Psoas muscle (tissue), 8 donors: ENCODE measurements around the gene TMEM31. TPM values are rescaled to one million over a fixed set of nuclear protein-coding genes. Genes with fewer than 3 reads are reported as not detected.

ENCODE experiments used
- ATAC-seq, 4 donors: fragments of 200-7000 bp; cut with Tn5 transposase; one replicate each; pipeline ENCODE4 v1.9.1; 2020; ENCODE audit warnings: moderate library complexity in 3 of 4, mild to moderate bottlenecking in 2 of 4
- DNase-seq, 2 donors: peaks; one replicate each; pipeline ENCODE4 v3.0.0-alpha.2; 2020
- H3K27ac ChIP-seq: fragments of 200-600 bp; one replicate; pipeline ENCODE4 v1.8.0; 2022
- H3K27me3 ChIP-seq, 3 donors: fragments of 200-600 bp in 1 of 3; one replicate each; pipeline versions ENCODE4 v1.6.1 to v1.8.0; 2013 to 2022; ENCODE audit warnings: low read length in 2 of 3, mild to moderate bottlenecking in 2 of 3, moderate library complexity in 1 of 3; ENCODE audit not compliant: insufficient read depth in 3 of 3
- H3K36me3 ChIP-seq, 2 donors: fragments of 200-600 bp in 1 of 2; one replicate each; pipeline versions ENCODE4 v1.6.1 to v1.8.0; 2013 to 2022; ENCODE audit warnings: low read depth in 1 of 2, mild to moderate bottlenecking in 1 of 2, moderate library complexity in 1 of 2; ENCODE audit not compliant: insufficient read depth in 1 of 2
- H3K4me1 ChIP-seq: fragments of 200-600 bp; one replicate; pipeline ENCODE4 v1.8.0; 2022
- H3K4me3 ChIP-seq: fragments of 200-600 bp; one replicate; pipeline ENCODE4 v1.8.0; 2022; ENCODE audit warnings: mild to moderate bottlenecking
- H3K9me3 ChIP-seq: fragments of 200-600 bp; one replicate; pipeline ENCODE4 v1.8.0; 2022
- WGBS, 3 donors: extraction: QIAGEN DNeasy Blood & Tissue Kit; methylation state at CpG; one replicate each; pipeline versions ENCODE4 v1.1.6 to v1.1.7; 2013; 5-methylcytosine and 5-hydroxymethylcytosine counted together
- intact Hi-C, 2 donors: fragments of 100-400 bp; cut with DNase I; formaldehyde crosslinking; loops; one replicate each; pipeline versions ENCODE4 v1.11.0 to v1.14.2; 2022
- polyA plus RNA-seq, 3 donors: library from polyadenylated mRNA; stranded (reverse); fragments of 200-250 nt; gene quantifications; one replicate each; pipeline ENCODE4 v1.2.3, GENCODE V29; 2013
- total RNA-seq, 4 donors: library from RNA; stranded (reverse); fragmentation: NEBNext Ultra II Directional in 2 of 4; extraction: Animal tissue kit (Norgen Biotek cat#: 25700) in 2 of 4; gene quantifications; one replicate each; pipeline versions ENCODE4 v1.2.1 to v1.2.4, GENCODE V29; 2021 to 2023
- TF ChIP-seq, protein P1 (sequence below): fragments of 200-600 bp; IDR thresholded peaks from one replicate; pipeline ENCODE4 v1.8.0; 2022; ENCODE audit warnings: antibody characterized with exemption
- donor health status: healthy with polysubstance abuse.
- donor health status: DM: no; HTN: no; CAD: no; lungs with moderate emphysema.
- donor health status: Bipolar disorder and iron deficiency.
- donor health status: healthy.
- donor health status: DM: yes; HTN: yes; CAD: no.
- donor health status: DM: no; HTN: no; CAD: no.
- donor health status: DM: no; HTN: no; CAD: no.
- donor health status: DM: yes; HTN: yes; CAD: no.

The TMEM31 gene
- total and polyA plus RNA-seq, 7 donors = 0.09 TPM; not detected in 6

DNA sequence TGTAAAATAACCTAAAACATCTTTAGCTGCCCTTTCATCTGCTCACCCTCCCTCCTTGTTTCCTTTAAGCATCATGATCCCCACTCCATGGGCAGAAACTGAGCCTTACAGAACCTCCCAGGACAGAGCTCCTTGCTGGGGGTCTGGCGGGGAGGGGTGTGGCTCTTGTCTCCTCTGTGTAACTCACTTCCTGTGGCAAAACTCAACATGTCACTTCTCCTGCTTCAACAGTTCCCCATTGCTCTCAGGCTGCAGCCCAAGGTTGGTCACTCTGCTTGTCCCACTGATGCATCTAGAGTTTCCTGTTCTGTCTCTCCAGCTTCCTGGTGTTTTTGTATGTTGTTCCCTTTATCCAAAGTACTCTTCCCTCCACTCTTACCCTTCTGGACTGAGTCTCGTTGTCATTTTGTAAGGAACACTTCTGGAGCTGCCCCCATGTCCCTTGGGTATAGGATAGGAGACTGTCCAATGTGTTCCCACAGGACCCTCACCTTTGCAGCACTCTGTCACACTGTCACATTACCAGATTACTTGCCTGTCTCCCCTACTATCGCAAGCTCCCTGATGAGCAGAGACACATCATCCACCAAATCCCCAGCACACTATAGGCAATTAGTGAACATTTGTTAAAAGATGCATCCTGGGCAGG is 19.6 kb downstream of the TMEM31 start:
- peaks cover 0 to 53% (median 0%) of the 10 kb centered on the region in 3 donors for H3K27me3 ChIP-seq
- ATAC-seq = no peak
- intact Hi-C loops = no loop called here

DNA sequence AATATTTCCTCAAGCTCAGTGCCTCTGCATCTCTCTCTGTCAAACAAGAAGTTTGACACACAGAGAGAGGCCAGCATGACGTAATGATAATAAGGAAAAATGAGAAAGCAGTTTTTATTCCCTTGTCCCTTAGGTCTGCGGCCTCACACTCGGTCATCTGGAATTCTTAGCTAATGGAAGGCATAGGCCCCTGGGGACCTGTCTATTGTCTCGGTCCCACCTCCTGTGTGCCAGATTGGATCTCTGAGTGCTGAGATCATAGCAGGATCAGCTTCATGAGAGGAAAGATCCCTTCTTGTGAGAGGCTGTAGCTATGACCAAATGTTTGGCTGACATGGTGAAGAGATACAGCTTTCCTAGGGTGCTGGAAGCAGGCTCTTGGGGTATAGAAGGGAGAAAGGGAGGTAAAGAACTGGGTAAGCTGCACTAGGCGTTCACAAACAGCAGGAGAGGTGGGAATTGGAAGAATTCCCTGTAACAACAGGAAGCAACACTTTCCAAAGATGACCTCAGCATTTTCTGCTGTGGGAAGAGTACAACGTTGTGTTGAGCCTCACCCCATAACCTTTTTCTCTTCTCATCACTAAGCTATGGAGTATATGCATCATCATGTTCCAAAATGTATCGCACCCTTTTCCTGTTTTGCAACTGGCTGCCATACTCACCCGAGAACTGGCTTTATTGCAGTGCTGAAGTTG is 20.2 kb downstream of the TMEM31 start:
- intact Hi-C loops = no loop called here
- no peaks in the 10 kb centered on the region for H3K36me3 ChIP-seq

More for the DNA sequence above, 19.6 kb downstream of the TMEM31 start:
- Histone ChIP-seq H3K9me3 (no peaks in the 10 kb centered on the region), H3K36me3 (no peaks in the 10 kb centered on the region), H3K4me1 (no peaks in the 10 kb centered on the region), H3K4me3 (no peak overlapping the region), H3K27ac (no peak overlapping the region)
- 50 to 61% (median 56%) methylated on average over 3 of the region's 3 CpGs for WGBS, 3 donors
- TF ChIP-seq, protein P1, sequence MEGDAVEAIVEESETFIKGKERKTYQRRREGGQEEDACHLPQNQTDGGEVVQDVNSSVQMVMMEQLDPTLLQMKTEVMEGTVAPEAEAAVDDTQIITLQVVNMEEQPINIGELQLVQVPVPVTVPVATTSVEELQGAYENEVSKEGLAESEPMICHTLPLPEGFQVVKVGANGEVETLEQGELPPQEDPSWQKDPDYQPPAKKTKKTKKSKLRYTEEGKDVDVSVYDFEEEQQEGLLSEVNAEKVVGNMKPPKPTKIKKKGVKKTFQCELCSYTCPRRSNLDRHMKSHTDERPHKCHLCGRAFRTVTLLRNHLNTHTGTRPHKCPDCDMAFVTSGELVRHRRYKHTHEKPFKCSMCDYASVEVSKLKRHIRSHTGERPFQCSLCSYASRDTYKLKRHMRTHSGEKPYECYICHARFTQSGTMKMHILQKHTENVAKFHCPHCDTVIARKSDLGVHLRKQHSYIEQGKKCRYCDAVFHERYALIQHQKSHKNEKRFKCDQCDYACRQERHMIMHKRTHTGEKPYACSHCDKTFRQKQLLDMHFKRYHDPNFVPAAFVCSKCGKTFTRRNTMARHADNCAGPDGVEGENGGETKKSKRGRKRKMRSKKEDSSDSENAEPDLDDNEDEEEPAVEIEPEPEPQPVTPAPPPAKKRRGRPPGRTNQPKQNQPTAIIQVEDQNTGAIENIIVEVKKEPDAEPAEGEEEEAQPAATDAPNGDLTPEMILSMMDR = no peak
- no peak for DNase-seq

DNA sequence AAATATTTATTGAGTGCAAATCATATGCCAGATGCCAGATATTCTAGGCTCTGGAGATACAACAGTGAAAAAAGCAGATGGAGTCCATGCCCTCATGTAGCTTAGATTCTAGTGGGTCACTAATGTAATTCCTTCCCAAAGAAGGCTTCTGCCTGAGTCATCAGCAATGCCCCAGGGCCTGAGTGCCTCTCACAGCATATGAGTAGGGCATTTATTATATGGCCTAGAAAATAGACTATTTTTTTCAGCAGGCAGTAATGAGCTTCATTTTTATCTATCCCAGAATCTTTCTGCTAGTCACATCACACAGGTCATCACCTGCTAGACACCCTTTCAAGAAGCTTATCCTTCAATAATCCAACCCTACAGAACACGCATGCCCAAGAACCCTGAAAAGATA is 22.3 kb downstream of the TMEM31 start:
- ATAC-seq (no peak), DNase-seq (no peak)
- intact Hi-C loops = no loop called here

More for the DNA sequence above, 20.2 kb downstream of the TMEM31 start:
- TF ChIP-seq, protein P1 = no peak
- Histone ChIP-seq H3K9me3 (no peaks in the 10 kb centered on the region), H3K4me3 (no peak overlapping the region), H3K4me1 (no peaks in the 10 kb centered on the region), H3K27me3 (peaks cover 0 to 58% (median 0%) of the 10 kb centered on the region in 3 donors), H3K27ac (peak overlapping the region; percentile 5)
- peak; percentile 13 to 60 (median 38) for ATAC-seq
- no peak for DNase-seq
- 32 to 36% (median 34%) methylated on average over 8 of the region's 8 CpGs for WGBS, 3 donors

DNA sequence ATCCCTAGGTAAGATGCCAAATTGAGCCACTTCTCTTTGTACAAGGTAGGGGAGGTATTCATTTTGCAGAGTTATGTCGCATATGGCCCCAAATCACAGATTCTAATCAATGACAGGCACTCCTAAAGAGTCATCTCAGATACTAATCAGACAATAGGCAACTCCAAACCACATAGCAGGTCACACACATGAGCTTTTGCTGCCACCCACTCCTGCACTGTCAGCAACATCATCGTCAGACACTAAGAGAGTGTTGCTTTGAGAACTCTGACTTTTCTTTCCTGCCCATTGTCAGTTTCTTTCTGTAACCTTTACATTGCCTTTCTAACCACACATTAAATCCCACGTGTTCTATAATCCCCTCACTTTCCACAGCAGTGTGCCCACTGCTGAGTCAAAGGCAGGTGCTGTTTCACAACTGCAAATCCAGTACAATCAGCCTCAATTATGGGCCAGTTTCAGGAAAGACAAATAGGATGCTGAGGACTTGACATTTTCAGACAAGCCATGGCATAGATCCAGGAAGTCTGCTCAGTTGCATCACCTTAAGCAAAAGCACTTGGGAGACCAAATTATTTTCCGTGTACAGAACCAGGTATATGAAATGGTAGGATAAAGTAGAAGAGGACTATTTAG is 23.5 kb downstream of the TMEM31 start:
- TF ChIP-seq, protein P1 = no peak
- H3K9me3 ChIP-seq = no peaks in the 10 kb centered on the region
- H3K27ac ChIP-seq = no peak overlapping the region
- H3K36me3 ChIP-seq = no peaks in the 10 kb centered on the region
- DNase-seq (no peak), ATAC-seq (no peak)
- no peak overlapping the region for H3K4me3 ChIP-seq
- H3K27me3 ChIP-seq = peaks cover 0 to 57% (median 0%) of the 10 kb centered on the region in 3 donors
- no peaks in the 10 kb centered on the region for H3K4me1 ChIP-seq
- intact Hi-C loops = no loop called here
- WGBS, 3 donors = 51 to 70% (median 67%) methylated on average over 4 of the region's 4 CpGs

More for the DNA sequence above, 22.3 kb downstream of the TMEM31 start:
- H3K27me3 ChIP-seq = peaks cover 0 to 60% (median 0%) of the 10 kb centered on the region in 3 donors
- no peaks in the 10 kb centered on the region for H3K36me3 ChIP-seq
- WGBS, 3 donors = 86 to 98% (median 94%) methylated on average over 1 of the region's 1 CpG
- no peak overlapping the region for H3K4me3 ChIP-seq
- no peaks in the 10 kb centered on the region for H3K4me1 ChIP-seq
- no peak overlapping the region for H3K27ac ChIP-seq
- no peaks in the 10 kb centered on the region for H3K9me3 ChIP-seq
- TF ChIP-seq, protein P1 = no peak
